ENCODE measurements around the gene C14orf132. TPM values are rescaled to one million over a fixed set of nuclear protein-coding genes. Genes with fewer than 3 reads are reported as not detected.

C14orf132 gene
- total RNA-seq, 3 donors from 2014 or later = 6.6 to 13.3 (median 10.8) TPM

- H3K27me3 ChIP-seq = no peaks in the 10 kb centered on the region
- no peaks in the 10 kb centered on the region for H3K9me3 ChIP-seq
- DNase-seq (ENCODE audit: low spot score in 2 of 2) = no peak
- intact Hi-C loops (cut with DNase I; ENCODE audit: low total_unique reads) = no loop called here
- no peak overlapping the region for H3K27ac ChIP-seq
- H3K4me3 ChIP-seq = no peak overlapping the region
- no peaks in the 10 kb centered on the region for H3K4me1 ChIP-seq
- no peak for TF ChIP-seq POLR2A (IDR thresholded peaks at IDR 0.05)
- TF ChIP-seq CTCF (IDR thresholded peaks at IDR 0.05) = no peak
- TF ChIP-seq POLR2AphosphoS5 (IDR thresholded peaks at IDR 0.05) = no peak
- H3K36me3 ChIP-seq = no peaks in the 10 kb centered on the region
These were observed 16.0 kb downstream of the C14orf132 start for GRCh38 chr14:96055065-96055752.

GRCh38 chr14:96055753-96056508 lies 16.8 kb downstream of the C14orf132 start:
- no peak for TF ChIP-seq POLR2AphosphoS5 (IDR thresholded peaks at IDR 0.05)
- TF ChIP-seq CTCF (IDR thresholded peaks at IDR 0.05) = no peak
- TF ChIP-seq POLR2A (IDR thresholded peaks at IDR 0.05) = no peak
- no peaks in the 10 kb centered on the region for H3K27me3 ChIP-seq
- intact Hi-C loops (cut with DNase I; ENCODE audit: low total_unique reads) = no loop called here
- H3K9me3 ChIP-seq = no peaks in the 10 kb centered on the region
- no peak for DNase-seq (ENCODE audit: low spot score in 2 of 2)
- no peak overlapping the region for H3K4me3 ChIP-seq
- H3K36me3 ChIP-seq = no peaks in the 10 kb centered on the region
- H3K27ac ChIP-seq = no peak overlapping the region
- H3K4me1 ChIP-seq = no peaks in the 10 kb centered on the region

- Histone ChIP-seq H3K36me3 (no peaks in the 10 kb centered on the region), H3K27me3 (no peaks in the 10 kb centered on the region), H3K27ac (no peak overlapping the region), H3K4me1 (no peaks in the 10 kb centered on the region), H3K4me3 (no peak overlapping the region), H3K9me3 (no peaks in the 10 kb centered on the region)
- intact Hi-C loops (cut with DNase I; ENCODE audit: low total_unique reads) = no loop called here
- no peak for TF ChIP-seq POLR2AphosphoS5 (IDR thresholded peaks at IDR 0.05)
- no peak for TF ChIP-seq POLR2A (IDR thresholded peaks at IDR 0.05)
- no peak for TF ChIP-seq CTCF (IDR thresholded peaks at IDR 0.05)
- no peak for DNase-seq (ENCODE audit: low spot score in 2 of 2)
These were observed 17.6 kb downstream of the C14orf132 start for GRCh38 chr14:96056509-96057422.

GRCh38 chr14:96057738-96058137 lies 18.6 kb downstream of the C14orf132 start:
- no peaks in the 10 kb centered on the region for H3K27me3 ChIP-seq
- no peak overlapping the region for H3K4me3 ChIP-seq
- H3K36me3 ChIP-seq = no peaks in the 10 kb centered on the region
- no peaks in the 10 kb centered on the region for H3K4me1 ChIP-seq
- no peaks in the 10 kb centered on the region for H3K9me3 ChIP-seq
- TF ChIP-seq CTCF (IDR thresholded peaks at IDR 0.05) = no peak
- TF ChIP-seq POLR2A (IDR thresholded peaks at IDR 0.05) = no peak
- TF ChIP-seq POLR2AphosphoS5 (IDR thresholded peaks at IDR 0.05) = no peak
- no peak for DNase-seq (ENCODE audit: low spot score in 2 of 2)
- intact Hi-C loops (cut with DNase I; ENCODE audit: low total_unique reads) = no loop called here
- H3K27ac ChIP-seq = no peak overlapping the region
